Uterus (tissue), 4 donors: ENCODE data around the gene TXLNA. TPM values are rescaled to one million over a fixed set of nuclear protein-coding genes. Genes with fewer than 3 reads are reported as not detected.

Experiments used
- DNase-seq, 2 donors: peaks; one replicate each; pipeline ENCODE4 v3.0.0-alpha.2; 2019 to 2020
- H3K27ac ChIP-seq, 2 donors: fragments of 200-600 bp; sonication (generic); 1 replicate in 1 of 2; 2 replicates in 1 of 2; pipeline ENCODE4 v1.5.1; 2016 to 2018
- H3K27me3 ChIP-seq, 2 donors: fragments of 200-600 bp; sonication (generic); one replicate each; pipeline ENCODE4 v1.5.1; 2018 to 2019; ENCODE audit warnings: control low read depth in 1 of 2
- H3K36me3 ChIP-seq, 2 donors: fragments of 200-600 bp; sonication (generic); one replicate each; pipeline ENCODE4 v1.5.1; 2019; ENCODE audit warnings: control low read depth in 1 of 2
- H3K4me1 ChIP-seq, 2 donors: fragments of 200-600 bp; sonication (generic); one replicate each; pipeline ENCODE4 v1.5.1; 2018 to 2019; ENCODE audit warnings: control low read depth in 1 of 2
- H3K4me3 ChIP-seq, 2 donors: fragments of 200-600 bp; sonication (generic); 1 replicate in 1 of 2; 2 replicates in 1 of 2; pipeline ENCODE4 v1.5.1; 2018 to 2019; ENCODE audit warnings: mild to moderate bottlenecking in 1 of 2
- H3K9me3 ChIP-seq, 2 donors: fragments of 200-600 bp; sonication (generic); one replicate each; pipeline ENCODE4 v1.5.1; 2019; ENCODE audit warnings: control low read depth in 1 of 2
- CTCF ChIP-seq, 4 experiments: fragments of 200-600 bp in 2 of 4; fragments of 450-650 bp in 2 of 4; sonication (generic) in 2 of 4; IDR thresholded peaks; one replicate each; pipeline ENCODE4 v1.5.1; 2016 to 2019; ENCODE audit warnings: antibody characterized with exemption in 4 of 4, mild to moderate bottlenecking in 2 of 4, moderate library complexity in 1 of 4
- POLR2A ChIP-seq, 2 donors: fragments of 450-650 bp; IDR thresholded peaks; one replicate each; pipeline ENCODE4 v1.6.1; 2016; ENCODE audit warnings: antibody characterized with exemption in 2 of 2, mild to moderate bottlenecking in 1 of 2, moderate library complexity in 1 of 2
- intact Hi-C: fragments of 100-400 bp; cut with DNase I; formaldehyde crosslinking; loops from one replicate; pipeline ENCODE4 v1.15.1; 2023; ENCODE audit warnings: low total_unique reads
- total RNA-seq, 4 donors: library from RNA; depleted of rRNA in 3 of 4; stranded (reverse); fragments of >200 nt in 3 of 4; gene quantifications; one replicate each; pipeline versions ENCODE4 v1.1.0 to v1.2.4, GENCODE V29; 2014 to 2023
- donor health status: DM: yes; HTN: yes; CAD: no.

Gene TXLNA
- total RNA-seq, 4 donors from 2014 or later, result 14.1 to 60.1 (median 40.4) TPM

DNA sequence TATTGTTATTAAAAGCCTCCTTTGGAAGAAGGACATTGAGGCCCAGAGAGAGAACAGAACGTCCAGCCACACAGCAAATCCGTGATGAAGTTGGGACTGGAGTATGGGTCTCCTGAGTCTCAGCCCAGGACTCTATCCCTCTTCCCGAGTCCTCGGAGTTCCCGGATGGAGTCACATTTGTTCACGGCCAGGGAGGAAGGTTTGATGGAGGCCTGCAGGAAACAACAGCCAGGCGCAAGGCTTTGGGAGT lies 357 bp upstream of the TXLNA start:
- peak overlapping the region; percentile 50 to 63 for H3K4me3 ChIP-seq
- no peak for TF ChIP-seq CTCF (IDR thresholded peaks at IDR 0.05)
- no peak for TF ChIP-seq POLR2A (IDR thresholded peaks at IDR 0.05)
- H3K9me3 ChIP-seq, result no peaks in the 10 kb centered on the region
- no peaks in the 10 kb centered on the region for H3K36me3 ChIP-seq
- H3K27me3 ChIP-seq, result no peaks in the 10 kb centered on the region
- DNase-seq, result no peak
- H3K4me1 ChIP-seq, result peaks cover 12 to 13% of the 10 kb centered on the region in 2 donors
- H3K27ac ChIP-seq, result peak overlapping the region; percentile 91 to 96
- intact Hi-C loops, result no loop called here

GRCh38 chr1:32180186-32181060 lies 948 bp downstream of the TXLNA start:
- Histone ChIP-seq H3K4me3 (peak overlapping the region; percentile 50 to 63), H3K9me3 (no peaks in the 10 kb centered on the region), H3K36me3 (no peaks in the 10 kb centered on the region), H3K4me1 (peaks cover 13 to 15% of the 10 kb centered on the region in 2 donors), H3K27me3 (no peaks in the 10 kb centered on the region), H3K27ac (peak overlapping the region; percentile 91 to 96)
- intact Hi-C loops, result no loop called here
- TF ChIP-seq POLR2A (IDR thresholded peaks at IDR 0.05) (no peak), CTCF (IDR thresholded peaks at IDR 0.05) (no peak)
- peak; percentile 47 to 59 for DNase-seq

DNA sequence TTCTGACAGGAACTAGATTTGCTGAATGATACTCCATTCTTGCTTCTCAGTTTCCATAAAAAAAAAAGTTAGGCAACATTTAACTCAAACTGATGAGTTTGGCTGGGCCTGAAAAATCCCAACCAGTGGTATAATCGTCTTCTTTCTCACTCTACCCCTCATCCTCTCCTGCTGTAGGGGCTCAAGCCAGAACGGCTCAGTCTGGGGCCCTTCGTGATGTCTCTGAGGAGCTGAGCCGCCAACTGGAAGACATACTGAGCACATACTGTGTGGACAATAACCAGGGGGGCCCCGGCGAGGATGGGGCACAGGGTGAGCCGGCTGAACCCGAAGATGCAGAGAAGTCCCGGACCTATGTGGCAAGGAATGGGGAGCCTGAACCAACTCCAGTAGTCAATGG lies 1.6 kb downstream of the TXLNA start:
- Histone ChIP-seq H3K27me3 (no peaks in the 10 kb centered on the region), H3K4me3 (peak overlapping the region in 1 of 2 donors; percentile 63), H3K9me3 (no peaks in the 10 kb centered on the region), H3K36me3 (no peaks in the 10 kb centered on the region), H3K27ac (peak overlapping the region; percentile 37 to 91), H3K4me1 (peaks cover 13 to 15% of the 10 kb centered on the region in 2 donors)
- DNase-seq, result no peak
- TF ChIP-seq CTCF (IDR thresholded peaks at IDR 0.05) (no peak), POLR2A (IDR thresholded peaks at IDR 0.05) (no peak)
- intact Hi-C loops, result no loop called here

GRCh38 chr1:32181563-32181962 lies 2.1 kb downstream of the TXLNA start:
- Histone ChIP-seq H3K4me3 (no peak overlapping the region), H3K36me3 (no peaks in the 10 kb centered on the region), H3K27me3 (no peaks in the 10 kb centered on the region), H3K27ac (peak overlapping the region in 1 of 2 donors; percentile 37), H3K9me3 (no peaks in the 10 kb centered on the region), H3K4me1 (peaks cover 13 to 15% of the 10 kb centered on the region in 2 donors)
- DNase-seq, result no peak
- no peak for TF ChIP-seq POLR2A (IDR thresholded peaks at IDR 0.05)
- TF ChIP-seq CTCF (IDR thresholded peaks at IDR 0.05), result no peak
- intact Hi-C loops, result no loop called here

- Histone ChIP-seq H3K4me3 (no peak overlapping the region), H3K36me3 (no peaks in the 10 kb centered on the region), H3K9me3 (no peaks in the 10 kb centered on the region), H3K4me1 (peaks cover 13 to 15% of the 10 kb centered on the region in 2 donors), H3K27ac (no peak overlapping the region), H3K27me3 (no peaks in the 10 kb centered on the region)
- TF ChIP-seq POLR2A (IDR thresholded peaks at IDR 0.05) (no peak), CTCF (IDR thresholded peaks at IDR 0.05) (no peak)
- intact Hi-C loops, result no loop called here
- DNase-seq, result no peak
These were observed 2.6 kb downstream of the TXLNA start for GRCh38 chr1:32182060-32182459.
